Cortex of kidney (tissue), 1 donor: ENCODE data around the gene LMBR1L.
A peak's percentile ranks its signal among the peaks of the same experiment; 100 is the strongest.
"Not testable (repeated sequence)": the region's sequence is repeated elsewhere in the genome, so short reads cannot be mapped to it uniquely, and the experiment has no call there.

Experiments used
- DNase-seq: peaks from one replicate; lab custom pipeline; 2025; lab: John Stamatoyannopoulos, UW

LMBR1L gene

GRCh38 chr12:49086116-49086515 is 24.5 kb downstream of the LMBR1L start:
- DNase-seq, result no peak

DNA sequence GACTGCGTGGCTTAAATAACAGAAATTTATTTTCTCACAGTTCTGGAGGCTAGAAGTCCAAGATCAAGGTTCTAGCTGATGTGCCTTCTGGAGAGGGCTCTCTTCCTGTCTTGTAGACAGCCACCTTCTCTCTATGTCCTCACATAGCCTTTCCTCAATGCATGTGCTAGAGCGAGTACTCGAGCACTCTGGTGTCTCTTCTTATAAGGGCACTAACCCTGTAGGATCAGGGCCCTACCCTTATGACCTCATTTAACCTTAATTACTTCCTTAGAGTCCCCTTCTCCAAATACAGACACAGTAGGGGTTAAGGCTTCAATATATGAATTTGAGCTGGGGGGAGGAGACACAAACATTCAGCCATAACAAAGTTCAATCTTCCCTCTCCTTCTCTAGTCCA is 26.2 kb downstream of the LMBR1L start:
- DNase-seq, result no peak

- no peak for DNase-seq
Measured at GRCh38 chr12:49079793-49080192, 30.9 kb downstream of the LMBR1L start.

DNA sequence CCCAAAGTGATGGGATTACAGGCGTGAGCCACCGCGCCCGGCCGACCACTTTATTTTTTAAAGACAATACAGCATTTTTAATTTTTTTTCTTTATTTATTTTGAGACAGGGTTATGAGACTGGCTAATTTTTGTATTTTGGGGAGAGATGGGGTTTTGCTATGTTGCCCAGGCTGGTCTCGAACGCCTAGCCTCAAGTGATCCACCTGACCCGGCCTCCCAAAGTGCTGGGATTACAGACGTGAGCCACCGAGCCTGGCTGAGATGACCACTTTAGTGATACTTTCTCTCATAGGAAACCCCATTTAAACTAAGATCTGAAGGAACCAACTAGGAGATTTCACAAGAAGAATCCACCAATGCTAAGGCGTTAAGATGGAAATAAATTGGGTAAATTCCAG is 39.7 kb downstream of the LMBR1L start:
- no peak for DNase-seq

DNA sequence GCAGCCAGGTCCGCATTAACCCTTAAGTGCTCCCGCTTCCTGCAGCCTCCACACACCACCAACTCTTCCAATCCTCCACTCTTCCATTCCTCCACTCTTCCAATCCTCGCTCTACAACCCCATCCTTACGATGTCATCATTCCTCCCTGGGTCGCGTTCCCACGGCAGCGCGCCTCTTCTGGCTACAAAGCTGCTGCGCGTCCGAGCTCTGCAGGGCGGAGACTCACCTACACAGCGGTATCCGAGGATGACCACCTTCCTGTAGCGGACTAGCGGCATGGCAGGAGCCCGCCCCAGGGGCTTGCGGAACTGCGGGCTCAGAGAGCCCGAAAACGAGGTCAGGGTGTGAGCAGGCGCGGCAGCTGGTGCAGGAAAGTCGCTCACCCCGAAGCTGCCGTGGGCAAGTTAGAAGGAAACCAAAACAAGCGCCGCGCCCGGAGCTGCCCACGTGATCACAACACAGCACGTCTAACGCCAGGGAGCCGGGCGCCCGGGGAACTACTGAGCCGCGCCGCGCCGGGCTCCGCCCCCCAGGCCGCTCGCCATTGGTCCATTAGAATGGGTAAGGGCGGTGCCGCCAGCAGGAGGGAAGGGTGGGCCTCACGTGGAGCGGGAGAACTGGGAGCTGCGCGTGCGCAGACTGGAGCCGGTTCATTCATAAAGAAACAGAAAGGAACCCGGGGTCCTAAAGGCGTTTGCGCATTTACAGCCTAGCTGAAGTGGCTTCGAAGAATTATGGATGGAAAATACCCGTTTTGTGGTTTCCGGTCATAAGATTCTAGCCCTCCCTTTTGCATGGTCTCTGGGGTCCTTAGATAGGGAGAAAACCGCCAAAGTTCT is 40.9 kb downstream of the LMBR1L start, which contains the start of gene RHEBL1:
RHEBL1 (minus strand) TSS at position 473 of the 840 bp plus-strand sequence; CDS start at position 279, 194 bp downstream.
- peak; percentile 47 for DNase-seq

DNA sequence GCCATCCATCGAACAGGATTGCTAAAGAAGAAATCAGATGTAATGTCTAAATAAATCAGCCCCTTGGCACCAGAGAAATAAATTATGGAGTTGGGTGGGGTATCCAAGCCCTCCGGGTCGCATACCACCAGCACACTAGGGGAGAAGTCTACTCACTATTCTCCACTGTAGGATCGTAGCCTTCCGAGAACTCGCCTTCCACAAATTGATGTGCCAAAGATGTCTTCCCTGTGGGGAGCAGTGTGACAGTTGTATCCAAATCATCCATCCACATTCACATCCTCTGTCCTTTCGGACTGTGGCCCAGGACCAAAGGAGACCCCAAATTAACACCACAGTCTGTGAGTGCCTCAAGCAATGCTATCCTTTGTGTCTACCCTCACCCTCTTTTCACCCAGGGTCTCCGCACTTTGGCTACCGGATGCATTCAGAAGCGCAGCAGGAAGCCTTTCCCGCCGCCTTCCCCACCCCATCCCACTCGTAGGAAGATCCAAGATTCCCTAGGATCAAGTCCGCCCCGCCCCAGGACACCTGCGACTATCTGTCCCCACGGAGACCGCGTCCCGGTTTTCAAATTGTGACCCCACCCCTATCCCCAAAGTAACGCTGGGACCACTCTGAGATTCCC is 41.7 kb downstream of the LMBR1L start:
- no peak for DNase-seq

- DNase-seq, result no peak
Measured at GRCh38 chr12:49066120-49066519, 44.5 kb downstream of the LMBR1L start.

DNA sequence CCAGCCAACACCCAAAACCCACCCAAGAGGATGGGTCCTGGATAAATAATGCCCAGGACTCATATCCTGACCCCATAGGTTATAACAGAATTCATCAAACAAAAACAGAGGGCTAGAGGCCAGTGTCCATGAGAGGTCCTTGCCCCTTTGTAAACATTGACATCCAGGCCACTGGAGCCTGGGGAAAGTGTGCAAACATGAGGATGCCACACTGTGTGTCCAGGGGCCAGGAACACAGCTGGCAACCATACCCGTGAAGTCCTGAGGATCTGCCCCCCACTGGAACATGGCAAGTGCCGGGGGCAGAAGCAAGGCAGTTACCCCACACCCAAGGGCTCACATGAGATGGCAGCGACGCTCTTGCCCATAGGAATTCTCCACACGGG is 45.9 kb downstream of the LMBR1L start:
- no peak for DNase-seq

GRCh38 chr12:49061916-49062315 is 48.7 kb downstream of the LMBR1L start:
- not testable (repeated sequence) for DNase-seq

DNA sequence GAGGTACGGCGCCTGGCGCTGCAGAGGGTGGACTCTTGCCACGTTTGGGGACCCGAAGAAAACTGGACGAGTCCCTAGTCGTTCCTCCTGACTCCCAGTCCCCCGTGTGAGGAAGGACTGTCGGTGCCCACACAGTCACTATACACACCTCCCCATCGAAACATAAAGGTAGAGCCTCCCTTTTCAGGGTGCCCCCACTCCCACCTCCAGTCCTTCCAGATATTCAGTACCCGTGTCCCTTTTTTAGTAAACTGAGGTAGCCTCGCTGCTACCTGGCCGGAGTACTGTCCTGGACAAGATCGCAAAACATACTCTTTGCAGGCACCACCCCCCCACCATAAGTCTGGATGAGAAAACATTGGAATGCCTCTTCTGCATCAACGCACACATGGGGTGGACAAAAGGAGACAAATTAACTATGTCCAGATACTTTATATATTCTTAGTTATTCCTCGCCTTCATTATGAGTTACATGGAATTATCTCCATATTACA is 49.4 kb downstream of the LMBR1L start:
- DNase-seq, result no peak

DNA sequence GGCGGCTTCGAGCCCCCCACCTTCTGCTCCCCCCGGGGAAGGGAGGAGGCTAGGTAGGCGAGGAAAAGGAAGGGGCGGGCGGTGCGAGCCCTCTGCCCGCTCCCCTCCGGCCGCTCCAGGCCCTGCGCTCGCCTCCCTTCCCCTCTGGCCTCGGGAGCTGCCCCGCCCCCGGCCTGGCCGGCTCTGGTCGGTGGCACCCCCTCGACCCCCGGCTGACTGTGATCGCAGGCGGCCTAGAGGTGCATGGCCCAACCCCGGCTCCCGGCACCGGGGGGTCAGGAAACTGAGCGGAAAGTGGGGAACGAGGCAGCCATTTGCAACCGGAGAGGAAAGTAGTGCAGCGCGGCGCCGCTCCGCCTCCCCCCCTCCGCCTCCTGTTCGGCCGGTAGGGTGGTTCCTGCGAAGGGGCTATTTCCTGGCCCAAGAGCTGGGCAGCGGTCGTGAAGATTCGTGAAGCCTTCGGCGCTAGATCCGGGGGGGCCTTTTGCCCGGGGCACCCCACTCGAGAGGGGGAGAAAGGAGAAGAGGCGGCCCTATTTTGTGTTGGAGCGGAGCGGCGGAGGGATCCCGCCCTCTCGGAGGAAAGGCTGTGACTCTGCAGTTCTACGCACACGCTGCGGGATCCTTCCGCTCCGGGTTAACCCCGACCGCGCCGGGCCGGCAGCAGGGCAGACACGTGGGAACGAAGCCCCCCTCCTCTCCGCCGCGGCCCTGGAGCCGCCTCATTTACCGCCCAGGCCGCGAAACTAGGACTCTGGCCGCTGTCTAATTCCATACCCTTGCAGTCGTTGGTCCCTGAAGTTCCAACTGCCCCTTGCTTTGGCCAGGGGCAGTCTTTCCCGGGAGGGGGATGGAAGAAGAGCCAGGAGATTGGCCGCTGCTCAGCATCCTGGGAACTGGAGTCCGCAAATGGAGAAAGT is 50.1 kb downstream of the LMBR1L start, which contains the start of gene KMT2D:
KMT2D (minus strand) TSS at position 558 of the 920 bp plus-strand sequence. CDS start 5,470 bp downstream, outside the sequence.
- no peak for DNase-seq

- DNase-seq, result no peak
Measured at GRCh38 chr12:49059299-49060171, 51.1 kb downstream of the LMBR1L start.

- DNase-seq, result no peak
Measured at GRCh38 chr12:49059045-49059298, 51.7 kb downstream of the LMBR1L start.

DNA sequence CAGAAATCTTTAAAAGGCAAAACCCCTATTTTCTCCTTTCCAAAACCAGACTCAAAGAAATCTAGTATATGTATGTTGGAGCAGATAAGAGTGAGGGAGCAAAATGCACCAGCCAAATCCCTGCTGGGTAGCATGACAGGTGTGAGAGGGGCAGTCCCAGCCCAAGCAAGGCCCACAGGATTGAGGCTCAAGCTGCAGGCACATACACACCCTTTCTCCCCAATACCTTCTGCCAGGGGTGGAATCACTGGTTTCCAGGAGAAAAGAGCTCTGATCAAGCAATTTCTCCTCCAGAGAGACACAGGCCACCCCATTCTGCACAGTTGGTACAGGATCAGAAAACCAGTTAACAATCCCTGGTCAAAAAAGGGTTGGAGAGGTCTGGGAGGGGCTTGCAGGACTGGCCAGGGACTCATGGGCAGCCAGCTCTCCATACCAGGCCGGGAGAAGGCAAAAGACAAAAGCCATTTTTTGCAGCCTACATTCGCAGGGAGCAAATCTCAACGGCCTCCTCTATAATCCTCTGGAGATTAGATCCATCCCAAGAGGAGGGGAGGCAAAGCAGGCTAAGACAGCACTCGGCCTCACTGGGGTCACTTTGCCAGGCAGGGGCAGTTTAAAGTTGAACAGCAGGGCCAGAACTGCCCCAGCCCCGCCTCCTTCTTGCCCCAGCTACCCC is 52.1 kb downstream of the LMBR1L start:
- no peak for DNase-seq

GRCh38 chr12:49057888-49058287 is 52.8 kb downstream of the LMBR1L start:
- DNase-seq, result no peak

DNA sequence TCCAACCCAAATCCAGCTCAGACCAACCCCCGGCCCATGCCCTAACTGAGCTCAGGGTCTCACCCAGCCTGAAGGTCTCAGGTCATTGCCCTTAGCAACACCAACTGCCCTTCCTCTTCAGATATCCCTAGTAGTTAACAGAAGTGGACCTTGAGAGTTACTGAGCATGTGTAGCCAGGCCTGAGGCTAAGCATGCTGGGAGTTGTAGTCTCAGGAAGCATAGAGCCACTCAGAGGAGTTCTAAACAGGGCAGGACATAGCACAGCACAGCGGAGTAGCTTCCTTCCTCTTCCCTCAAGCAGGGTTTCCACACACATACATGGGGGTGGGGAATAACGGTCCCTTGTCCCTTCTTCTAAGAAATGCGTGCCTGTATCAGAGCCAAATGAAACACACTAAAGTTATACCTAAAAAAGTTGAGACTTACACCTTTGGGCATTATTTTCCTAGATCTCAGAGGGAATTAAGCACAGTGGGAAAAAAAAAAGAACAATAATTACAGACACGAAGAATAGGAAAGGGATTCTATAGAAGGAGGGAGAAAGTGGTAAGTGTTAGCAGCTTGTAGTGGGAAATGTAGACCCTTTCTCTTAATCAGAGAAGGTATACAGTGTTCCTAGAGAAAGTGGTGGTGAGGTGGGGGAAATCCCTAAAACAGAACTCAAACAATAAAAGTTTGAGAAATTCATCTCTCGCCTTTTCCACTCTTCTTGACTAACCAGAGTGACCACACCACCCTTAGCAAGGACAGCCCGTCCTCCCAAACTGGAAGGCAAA is 54.5 kb downstream of the LMBR1L start:
- no peak for DNase-seq

- DNase-seq, result no peak
Measured at GRCh38 chr12:49055092-49055491, 55.6 kb downstream of the LMBR1L start.

- DNase-seq, result no peak
Measured at GRCh38 chr12:49054524-49054923, 56.1 kb downstream of the LMBR1L start.

DNA sequence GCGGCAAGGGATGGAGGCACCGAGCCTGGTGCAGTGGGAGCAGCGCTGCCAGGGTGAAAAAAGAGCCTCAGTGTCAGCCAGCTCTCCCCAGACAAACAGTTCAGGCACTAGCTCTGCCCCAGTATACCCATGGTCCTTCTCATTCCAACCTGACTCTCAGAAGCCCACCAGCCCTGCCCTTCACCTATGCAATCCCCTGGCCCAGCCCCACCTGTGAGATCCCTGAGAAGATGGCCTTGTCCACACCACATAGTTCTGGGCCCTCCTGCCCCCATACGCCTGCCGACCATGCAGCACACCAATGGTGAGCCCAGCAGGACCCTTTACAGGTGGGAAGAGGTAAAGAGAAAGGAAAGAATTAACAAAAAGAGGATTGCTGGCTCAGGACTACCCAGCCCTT is 56.6 kb downstream of the LMBR1L start:
- no peak for DNase-seq
